GM19397 (cell line): ENCODE data around the gene DBN1.

Experiments
- ATAC-seq: cut with Tn5 transposase; IDR thresholded peaks from one replicate; pipeline ENCODE4 v1.9.1; 2021; ENCODE audit warnings: mild to moderate bottlenecking, moderate library complexity; ENCODE audit not compliant: unreplicated experiment

Gene DBN1

GRCh38 chr5:177475563-177476427 is 2.4 kb upstream of the DBN1 start:
- ATAC-seq, result no peak

- ATAC-seq, result no peak
Observed at GRCh38 chr5:177474846-177475562, 1.6 kb upstream of the DBN1 start.

- ATAC-seq, result no peak
Observed at GRCh38 chr5:177474002-177474476, 605 bp upstream of the DBN1 start.

GRCh38 chr5:177472460-177473442 is 683 bp downstream of the DBN1 start:
- peak; percentile 41 for ATAC-seq

DNA sequence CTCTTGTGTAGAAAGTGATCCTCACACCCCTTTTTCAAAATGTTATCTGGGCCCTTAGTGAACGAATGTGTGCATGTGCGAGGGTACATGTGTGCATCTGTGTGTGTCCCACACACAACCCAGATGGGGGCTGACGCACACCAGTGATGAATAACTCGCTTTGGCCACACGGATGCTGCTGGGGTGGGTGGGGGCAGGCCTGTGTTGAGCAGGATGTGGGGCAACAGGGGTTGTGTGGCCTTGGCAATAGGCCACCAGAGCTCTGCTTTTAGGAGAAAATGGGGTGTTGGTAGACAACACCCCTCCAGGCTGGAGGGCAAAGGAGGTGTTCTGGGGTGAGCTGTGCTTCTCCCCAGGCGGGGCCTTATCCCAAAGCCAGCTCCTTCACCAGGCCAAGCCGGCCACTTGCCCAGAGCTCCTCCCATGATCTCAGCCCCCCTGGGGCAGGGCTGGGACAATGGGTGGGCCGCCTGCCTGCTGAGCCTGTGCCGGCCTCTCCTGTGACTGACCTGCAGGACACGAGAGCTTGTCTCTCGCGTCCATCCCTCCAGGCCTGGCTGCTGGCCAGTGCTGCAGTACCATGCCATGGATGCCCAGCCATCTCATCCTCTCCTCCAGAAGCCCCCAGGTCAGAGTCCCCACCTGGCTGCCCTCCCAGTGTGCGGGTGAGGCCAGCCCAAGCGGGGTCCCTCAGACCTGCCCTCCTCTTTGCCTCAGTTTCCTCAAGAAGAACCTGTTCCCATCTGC is 1.7 kb downstream of the DBN1 start:
- ATAC-seq, result no peak

DNA sequence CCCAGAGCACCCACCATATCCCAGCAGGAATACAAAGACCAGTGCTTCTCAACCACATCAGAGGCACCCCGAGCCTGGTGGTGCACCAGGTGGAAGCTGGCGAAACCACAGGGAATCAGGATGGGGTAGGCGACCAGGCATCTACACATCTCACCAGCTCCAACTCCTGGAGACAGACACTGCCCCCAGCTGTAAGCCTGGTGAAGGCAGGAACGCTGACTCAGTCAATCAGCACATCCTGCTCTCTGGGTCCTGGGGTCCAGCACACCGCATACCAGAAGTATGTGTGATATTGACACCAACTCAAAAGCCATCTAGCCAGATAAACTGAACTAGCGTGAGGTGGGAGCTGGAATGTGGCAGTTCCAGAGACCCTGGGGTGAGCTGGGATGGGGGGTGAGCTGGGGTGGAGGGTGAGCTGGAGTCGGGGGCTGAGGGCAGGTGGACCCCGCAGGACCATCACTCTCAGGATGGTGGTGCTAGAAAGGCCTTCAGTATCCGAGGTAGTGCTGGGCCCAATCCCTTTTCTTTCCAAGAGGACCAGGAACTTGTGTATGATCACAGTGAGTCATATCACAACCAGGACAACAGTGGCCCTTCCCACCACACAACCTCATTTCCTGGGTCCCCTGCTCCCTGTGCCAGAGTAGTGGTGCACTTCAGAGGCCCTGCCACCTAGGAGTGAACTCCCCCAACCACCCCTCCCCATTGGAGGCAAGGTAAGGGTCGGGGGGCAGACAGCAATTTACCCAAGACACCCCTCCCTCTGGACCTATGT is 2.5 kb downstream of the DBN1 start:
- ATAC-seq, result no peak

GRCh38 chr5:177469750-177470525 is 3.5 kb downstream of the DBN1 start:
- no peak for ATAC-seq

- ATAC-seq, result no peak
Observed at GRCh38 chr5:177468685-177469628, 4.5 kb downstream of the DBN1 start.

DNA sequence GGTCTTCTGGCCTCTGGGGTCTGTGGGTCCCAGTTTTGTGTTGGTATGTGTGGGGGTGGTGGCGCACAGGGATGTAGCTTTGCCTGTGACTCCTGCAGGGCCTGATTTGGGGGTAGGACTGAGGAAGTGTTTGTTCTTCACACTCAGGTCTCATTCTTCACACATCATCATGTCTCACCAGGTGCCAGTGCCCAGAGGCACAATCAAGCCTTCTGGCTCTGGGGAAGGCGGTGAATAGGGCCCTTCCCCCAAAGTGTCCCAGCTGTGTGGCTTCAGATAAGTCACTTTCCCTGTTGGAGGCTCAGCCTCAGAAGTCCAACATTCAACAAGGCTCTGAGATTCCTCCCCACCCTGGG is 5.1 kb downstream of the DBN1 start:
- ATAC-seq, result no peak

GRCh38 chr5:177467436-177467835 is 6.0 kb downstream of the DBN1 start:
- ATAC-seq, result no peak

DNA sequence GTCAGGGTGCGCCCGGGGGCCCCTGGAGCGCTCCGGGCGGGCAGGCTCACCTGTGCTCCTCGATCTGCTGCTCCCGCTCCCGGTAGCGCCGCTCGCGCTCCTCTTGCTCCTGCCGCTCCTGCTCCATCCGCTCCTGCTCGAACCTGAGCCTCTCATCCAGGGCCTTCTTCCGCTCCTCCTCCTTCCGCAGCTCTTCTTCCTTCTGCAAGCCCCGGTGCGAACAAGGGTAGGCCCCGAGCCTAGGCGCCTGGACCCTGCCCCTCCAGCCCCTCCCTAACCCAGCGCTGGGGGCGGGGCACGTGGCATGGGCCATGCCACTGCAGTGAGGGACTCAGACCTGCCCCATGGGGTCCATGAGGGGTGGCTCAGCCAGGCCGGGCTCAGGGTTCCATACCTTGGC is 6.6 kb downstream of the DBN1 start:
- ATAC-seq, result no peak

DNA sequence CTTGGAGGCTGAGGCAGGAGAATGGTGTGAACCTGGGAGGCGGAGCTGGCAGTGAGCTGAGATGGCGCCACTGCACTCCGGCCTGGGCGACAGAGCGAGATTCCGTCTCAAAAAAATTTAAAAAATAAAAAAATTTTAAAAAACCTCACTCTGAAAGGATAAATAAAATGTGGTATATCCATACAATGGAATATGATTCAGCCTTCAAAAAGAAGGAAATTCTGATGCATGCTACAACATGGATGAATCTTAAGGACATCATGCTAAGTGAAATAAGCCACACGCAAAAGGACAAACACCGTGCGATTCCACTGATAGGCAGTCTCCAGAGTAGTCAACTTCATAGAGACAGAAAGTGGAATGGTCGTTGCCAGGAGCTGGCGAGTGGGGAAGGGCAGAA is 8.4 kb downstream of the DBN1 start:
- no peak for ATAC-seq

- ATAC-seq, result no peak
Observed at GRCh38 chr5:177462021-177462670, 11.3 kb downstream of the DBN1 start.

- no peak for ATAC-seq
Observed at GRCh38 chr5:177459819-177460628, 13.4 kb downstream of the DBN1 start.

- ATAC-seq, result no peak
Observed at GRCh38 chr5:177459357-177459756, 14.1 kb downstream of the DBN1 start.

GRCh38 chr5:177458912-177459350 is 14.5 kb downstream of the DBN1 start:
- ATAC-seq, result no peak
